GM19043 (cell line): ENCODE data around the gene CUL2.
"Not testable (repeated sequence)": the region's sequence is repeated elsewhere in the genome, so short reads cannot be mapped to it uniquely, and the experiment has no call there.

Source experiments
- ATAC-seq: cut with Tn5 transposase; IDR thresholded peaks from one replicate; pipeline ENCODE4 v1.9.1; 2021; ENCODE audit warnings: low read depth; ENCODE audit not compliant: unreplicated experiment

The CUL2 gene

GRCh38 chr10:34985823-34986222 is 104.3 kb downstream of the CUL2 start:
- no peak for ATAC-seq

- no peak for ATAC-seq
Measured at GRCh38 chr10:34985146-34985545, 105.0 kb downstream of the CUL2 start.

GRCh38 chr10:34981844-34982243 is 108.3 kb downstream of the CUL2 start:
- ATAC-seq: no peak

- no peak for ATAC-seq
Measured at GRCh38 chr10:34979938-34980337, 110.2 kb downstream of the CUL2 start.

DNA sequence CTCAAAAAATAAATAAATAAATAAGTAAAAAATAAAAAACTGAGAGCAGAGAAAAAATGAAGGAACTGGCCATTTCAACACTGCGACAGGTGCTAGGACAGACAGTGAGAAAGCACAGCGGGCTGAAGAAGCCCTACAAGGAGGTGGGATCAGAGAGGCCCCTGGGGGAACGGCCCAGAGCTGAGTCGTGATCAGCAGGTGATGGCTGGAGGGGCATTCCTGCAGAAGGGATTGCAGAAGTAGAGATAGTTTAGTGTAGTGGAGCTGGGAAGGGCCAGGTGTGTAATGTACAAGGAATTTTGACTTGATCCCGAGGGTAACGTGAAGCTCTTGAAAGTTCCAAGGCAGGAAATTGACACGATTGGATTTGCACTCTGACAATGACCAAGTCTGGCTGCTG is 112.1 kb downstream of the CUL2 start:
- no peak for ATAC-seq

DNA sequence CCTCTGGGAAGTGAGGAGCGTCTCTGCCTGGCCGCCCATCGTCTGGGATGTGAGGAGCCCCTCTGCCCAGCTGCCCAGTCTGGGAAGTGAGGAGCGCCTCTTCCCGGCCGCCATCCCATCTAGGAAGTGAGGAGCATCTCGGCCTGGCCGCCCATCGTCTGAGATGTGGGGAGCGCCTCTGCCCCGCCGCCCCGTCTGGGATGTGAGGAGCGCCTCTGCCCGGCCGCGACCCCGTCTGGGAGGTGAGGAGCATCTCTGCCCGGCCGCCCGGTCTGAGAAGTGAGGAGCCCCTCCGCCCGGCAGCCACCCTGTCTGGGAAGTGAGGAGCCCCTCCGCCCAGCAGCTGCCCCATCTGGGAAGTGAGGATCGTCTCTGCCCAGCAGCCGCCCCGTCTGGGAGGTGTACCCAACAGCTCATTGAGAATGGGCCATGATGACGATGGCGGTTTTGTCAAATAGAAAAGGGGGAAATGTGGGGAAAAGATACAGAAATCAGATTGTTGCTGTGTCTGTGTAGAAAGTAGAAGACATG is 113.7 kb downstream of the CUL2 start:
- ATAC-seq: not testable (repeated sequence)

GRCh38 chr10:34974364-34975065 is 115.6 kb downstream of the CUL2 start:
- ATAC-seq: not testable (repeated sequence)

- not testable (repeated sequence) for ATAC-seq
Measured at GRCh38 chr10:34973757-34974156, 116.4 kb downstream of the CUL2 start.

DNA sequence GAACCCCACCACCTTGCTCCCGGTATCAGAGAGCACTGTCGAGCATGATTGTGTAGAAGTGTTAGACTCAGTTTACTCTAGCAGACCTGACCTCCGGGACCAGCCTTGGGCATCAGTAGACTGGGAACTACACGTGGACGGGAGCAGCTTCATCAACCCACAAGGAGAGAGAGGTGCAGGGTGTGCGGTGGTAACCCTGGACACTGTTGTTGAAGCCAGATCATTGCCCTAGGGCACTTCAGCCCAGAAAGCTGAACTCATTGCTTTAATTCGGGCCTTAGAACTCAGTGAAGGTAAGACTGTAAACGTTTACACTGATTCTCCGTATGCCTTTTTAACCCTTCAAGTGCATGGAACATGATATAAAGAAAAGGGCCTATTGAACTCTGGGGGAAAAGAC is 117.0 kb downstream of the CUL2 start:
- not testable (repeated sequence) for ATAC-seq

- not testable (repeated sequence) for ATAC-seq
Measured at GRCh38 chr10:34972591-34972990, 117.5 kb downstream of the CUL2 start.

DNA sequence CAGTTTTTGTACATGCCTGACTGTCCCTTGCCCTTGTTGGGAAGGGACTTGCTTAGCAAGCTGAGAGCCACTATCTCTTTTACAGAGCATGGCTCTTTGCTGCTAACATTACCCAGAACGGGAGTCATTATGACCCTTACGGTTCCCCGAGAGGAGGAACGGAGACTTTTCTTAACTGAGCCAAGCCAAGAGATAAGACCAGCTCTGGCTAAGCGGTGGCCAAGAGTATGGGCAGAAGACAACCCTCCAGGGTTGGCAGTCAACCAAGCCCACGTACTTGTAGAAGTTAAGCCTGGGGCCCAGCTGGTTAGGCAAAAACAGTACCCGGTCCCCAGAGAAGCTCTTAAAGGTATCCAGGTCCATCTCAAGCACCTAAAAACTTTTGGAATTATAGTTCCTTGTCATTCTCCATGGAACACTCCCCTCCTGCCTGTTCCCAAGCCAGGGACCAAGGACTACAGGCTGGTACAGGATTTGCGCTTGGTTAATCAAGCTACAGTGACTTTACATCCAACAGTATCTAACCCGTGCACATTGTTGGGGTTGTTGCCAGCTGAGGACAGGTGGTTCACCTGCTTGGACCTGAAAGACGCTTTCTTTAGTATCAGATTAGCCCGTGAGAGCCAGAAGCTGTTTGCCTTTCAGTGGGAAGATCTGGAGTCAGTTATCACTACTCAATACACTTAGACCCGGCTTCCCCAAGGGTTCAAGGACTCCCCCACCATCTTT is 118.4 kb downstream of the CUL2 start:
- ATAC-seq: not testable (repeated sequence)

DNA sequence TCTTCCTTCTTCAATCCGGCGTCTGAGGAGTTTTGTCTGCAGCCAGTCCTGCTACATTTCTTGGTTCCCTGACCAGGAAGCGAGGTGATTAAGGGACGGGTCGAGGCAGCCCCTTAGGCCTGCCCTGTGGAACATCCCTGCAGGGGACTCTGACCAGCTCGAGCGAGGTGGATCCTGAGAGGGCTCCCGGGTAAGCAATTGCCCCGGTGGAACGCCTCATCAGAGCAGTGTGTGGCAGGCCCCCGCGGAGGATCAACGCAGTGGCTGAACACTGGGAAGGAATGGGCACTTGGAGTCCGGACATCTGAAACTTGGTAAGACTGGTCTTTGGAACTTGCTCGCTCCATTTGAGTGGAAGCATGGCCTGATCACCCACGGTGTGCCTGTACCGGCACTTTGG is 121.0 kb downstream of the CUL2 start:
- ATAC-seq: no peak

GRCh38 chr10:34967335-34967880 is 122.7 kb downstream of the CUL2 start:
- ATAC-seq: no peak

DNA sequence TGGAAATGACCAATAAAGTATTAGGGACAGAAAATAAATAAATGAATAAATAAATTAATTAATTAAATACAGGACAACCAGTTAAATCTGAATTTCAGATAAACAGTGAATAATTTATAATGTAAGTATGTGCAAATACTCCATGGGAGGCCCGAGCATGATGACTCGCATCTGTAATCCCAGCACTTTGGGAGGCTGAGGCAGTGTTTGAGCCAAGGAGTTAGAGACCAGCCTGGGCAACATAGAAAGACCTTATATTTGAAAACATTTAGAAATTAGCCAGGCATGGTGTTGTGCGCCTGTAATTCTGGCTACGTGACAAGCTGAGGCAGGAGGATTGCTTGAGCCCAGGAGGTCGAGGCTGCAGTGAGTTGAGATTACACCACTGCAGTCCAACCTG is 123.7 kb downstream of the CUL2 start:
- no peak for ATAC-seq

GRCh38 chr10:34966040-34966439 is 124.1 kb downstream of the CUL2 start:
- no peak for ATAC-seq

DNA sequence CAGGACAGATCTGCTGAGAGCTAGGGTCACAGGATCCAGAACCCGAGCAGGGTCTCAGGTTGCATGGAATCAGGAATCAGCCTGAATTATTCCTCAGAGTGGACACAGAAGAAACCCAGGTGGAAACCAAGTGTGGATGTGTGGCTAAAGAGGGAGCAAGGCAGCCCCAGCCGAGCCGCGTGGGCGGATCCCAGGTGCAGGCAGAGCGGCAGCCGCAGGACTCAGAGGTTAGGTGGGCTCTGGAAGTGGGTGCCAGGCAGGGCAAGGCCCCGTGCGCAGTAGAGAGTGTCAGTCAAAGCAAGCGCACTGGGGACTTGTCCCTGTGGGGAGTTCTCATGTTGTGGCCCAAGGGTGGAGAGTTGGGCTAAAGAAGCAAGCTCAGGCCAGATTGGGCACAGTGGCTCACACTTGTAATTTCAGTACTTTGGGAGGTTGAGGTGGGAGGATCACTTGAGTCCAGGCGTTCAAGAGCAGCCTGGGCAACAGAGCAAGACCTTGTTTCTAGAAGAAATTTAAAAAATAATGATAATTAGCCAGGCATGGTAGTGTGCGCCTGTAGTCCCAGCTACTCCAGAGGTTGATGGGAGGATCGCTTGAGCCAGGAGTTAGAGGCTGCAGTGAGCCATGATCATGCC is 125.9 kb downstream of the CUL2 start:
- ATAC-seq: no peak

GRCh38 chr10:34962866-34963265 is 127.3 kb downstream of the CUL2 start:
- ATAC-seq: no peak

- no peak for ATAC-seq
Measured at GRCh38 chr10:34960983-34961382, 129.2 kb downstream of the CUL2 start.

- ATAC-seq: no peak
Measured at GRCh38 chr10:34959786-34960185, 130.4 kb downstream of the CUL2 start.

- no peak for ATAC-seq
Measured at GRCh38 chr10:34959321-34959720, 130.8 kb downstream of the CUL2 start.
